Stimulated activated CD8-positive, alpha-beta memory T cell treated with anti-CD3 and anti-CD28 coated beads, Interleukin-7, amount 100 ng/mL, for 48 hours (primary cell): ENCODE measurements around the gene NUDT22.

Source experiments
- DNase-seq, 2 donors: peaks; one replicate each; pipeline ENCODE4 v3.0.0-alpha.2; 2020; ENCODE audit warnings: low read depth in 1 of 2; ENCODE audit errors: extremely low read depth in 1 of 2

NUDT22 gene

GRCh38 chr11:64206457-64207255, 19.4 kb upstream of the NUDT22 start, which contains the start of gene FERMT3:
FERMT3 (plus strand) TSS chr11:64206721; CDS start chr11:64207365, 644 bp downstream.
- DNase-seq = peak; percentile 69 to 78

- peak; percentile 76 to 90 for DNase-seq
Measured at GRCh38 chr11:64207256-64208085, 18.6 kb upstream of the NUDT22 start.

GRCh38 chr11:64208086-64208795, 17.8 kb upstream of the NUDT22 start:
- DNase-seq = no peak

- DNase-seq = no peak
Measured at GRCh38 chr11:64208796-64209562, 17.1 kb upstream of the NUDT22 start.

GRCh38 chr11:64209563-64209843, 16.6 kb upstream of the NUDT22 start:
- DNase-seq = no peak

GRCh38 chr11:64210301-64211020, 15.6 kb upstream of the NUDT22 start:
- DNase-seq = no peak

GRCh38 chr11:64211181-64211872, 14.7 kb upstream of the NUDT22 start:
- no peak for DNase-seq

GRCh38 chr11:64216879-64217278, 9.2 kb upstream of the NUDT22 start:
- no peak for DNase-seq

GRCh38 chr11:64218628-64219353, 7.3 kb upstream of the NUDT22 start:
- no peak for DNase-seq

GRCh38 chr11:64219354-64219684, 6.8 kb upstream of the NUDT22 start:
- no peak for DNase-seq

- no peak for DNase-seq
Measured at GRCh38 chr11:64219755-64220154, 6.3 kb upstream of the NUDT22 start.

GRCh38 chr11:64220271-64220670, 5.8 kb upstream of the NUDT22 start:
- no peak for DNase-seq

GRCh38 chr11:64220798-64221197, 5.3 kb upstream of the NUDT22 start:
- DNase-seq = no peak

GRCh38 chr11:64222651-64223000, 3.4 kb upstream of the NUDT22 start:
- DNase-seq = no peak

GRCh38 chr11:64223001-64223651, 2.9 kb upstream of the NUDT22 start:
- no peak for DNase-seq

- no peak for DNase-seq
Measured at GRCh38 chr11:64224151-64224890, 1.8 kb upstream of the NUDT22 start.

- DNase-seq = no peak
Measured at GRCh38 chr11:64224891-64225607, 1.0 kb upstream of the NUDT22 start.
